Bronchial epithelial cell (primary cell): Measurements from ENCODE around the gene SLC5A4. TPM values are rescaled to one million over a fixed set of nuclear protein-coding genes. Genes with fewer than 3 reads are reported as not detected.
"Not testable (repeated sequence)": the region's sequence is repeated elsewhere in the genome, so short reads cannot be mapped to it uniquely, and the experiment has no call there.

Experiments used
- DNase-seq: peaks from one replicate; pipeline ENCODE4 v3.0.0-alpha.2; 2010; ENCODE audit warnings: low read depth
- FAIRE-seq: peaks from 2 replicates; lab custom pipeline; 2011; peaks lifted over from hg19 to GRCh38; lab: Jason Lieb, UNC
- H3K27me3 ChIP-seq: 2 replicates; pipeline ENCODE4 v1.5.1; 2011; ENCODE audit warnings: low read length; ENCODE audit not compliant: control insufficient read depth, insufficient read depth
- H3K36me3 ChIP-seq: 2 replicates; pipeline ENCODE4 v1.5.1; 2011; ENCODE audit warnings: low read length; ENCODE audit not compliant: control insufficient read depth, insufficient read depth
- H3K4me3 ChIP-seq: 2 replicates; pipeline ENCODE4 v1.5.1; 2011; ENCODE audit warnings: mild to moderate bottlenecking, low read depth, low read length, control low read depth
- CTCF ChIP-seq: IDR thresholded peaks from 2 replicates; pipeline ENCODE4 v1.5.1; 2011; ENCODE audit warnings: mild to moderate bottlenecking, moderate library complexity, low read length, control low read depth, inconsistent platforms; ENCODE audit not compliant: insufficient read depth, severe bottlenecking
- total RNA-seq: library from RNA; depleted of rRNA; stranded (reverse); fragments of >200 nt; gene quantifications from 2 replicates; pipeline ENCODE4 v1.2.1, GENCODE V29; 2014

The SLC5A4 gene
- not detected in 2 replicates for total RNA-seq

GRCh38 chr22:32255217-32255616 lies at the start of gene SLC5A4:
Gene SLC5A4, minus strand, starts transcription at chr22:32255347. Its CDS starts 18 bp downstream, at chr22:32255329.
- no peaks in the 10 kb centered on the region for H3K27me3 ChIP-seq
- DNase-seq = no peak
- FAIRE-seq = no peak

GRCh38 chr22:32293921-32294320 lies 38.8 kb upstream of the SLC5A4 start:
- DNase-seq, FAIRE-seq, H3K4me3 ChIP-seq: not testable (repeated sequence)

More at GRCh38 chr22:32255217-32255616, at the start of gene SLC5A4:
- no peak within 1 kb of the TSS for H3K4me3 ChIP-seq
- H3K36me3 ChIP-seq = no peaks in the 10 kb centered on the region
- no peak for TF ChIP-seq CTCF

GRCh38 chr22:32286290-32286840 lies 31.2 kb upstream of the SLC5A4 start:
- no peak for FAIRE-seq
- TF ChIP-seq CTCF = no peak
- peak; percentile 11 for DNase-seq
- H3K4me3 ChIP-seq = no peak overlapping the region
- H3K36me3 ChIP-seq = no peaks in the 10 kb centered on the region
- H3K27me3 ChIP-seq = no peaks in the 10 kb centered on the region

More at GRCh38 chr22:32293921-32294320, 38.8 kb upstream of the SLC5A4 start:
- not testable (repeated sequence) for H3K36me3 ChIP-seq, H3K27me3 ChIP-seq

- Histone ChIP-seq H3K4me3 (no peak overlapping the region), H3K27me3 (no peaks in the 10 kb centered on the region), H3K36me3 (no peaks in the 10 kb centered on the region)
- no peak for TF ChIP-seq CTCF
- DNase-seq (peak; percentile 84), FAIRE-seq (peak; percentile 7)
These were observed 25.9 kb upstream of the SLC5A4 start for GRCh38 chr22:32281072-32281471.

GRCh38 chr22:32275353-32275752 lies 20.2 kb upstream of the SLC5A4 start:
- H3K36me3 ChIP-seq, H3K4me3 ChIP-seq, H3K27me3 ChIP-seq, FAIRE-seq, DNase-seq: not testable (repeated sequence)

GRCh38 chr22:32271389-32271788 lies 16.2 kb upstream of the SLC5A4 start:
- no peak for FAIRE-seq
- no peak for DNase-seq
- no peak for TF ChIP-seq CTCF
- H3K27me3 ChIP-seq = no peaks in the 10 kb centered on the region
- no peak overlapping the region for H3K4me3 ChIP-seq
- no peaks in the 10 kb centered on the region for H3K36me3 ChIP-seq
